ENCODE measurements around the gene CENPA.

CENPA gene

GRCh38 chr2:26763019-26763418 lies 22.8 kb upstream of the CENPA start:
- Histone ChIP-seq H3K4me3 (ENCODE audit: low read length) (no peak overlapping the region), H3K9ac (ENCODE audit: low read depth, low read length) (no peak overlapping the region), H3K27me3 (ENCODE audit: insufficient read depth, low read length) (no peaks in the 10 kb centered on the region; the same call in 1 of the 2 replicates), H3K36me3 (ENCODE audit: insufficient read depth, low read length) (no peaks in the 10 kb centered on the region), H3K27ac (ENCODE audit: low read depth, low read length) (no peak overlapping the region), H3K9me3 (ENCODE audit: insufficient read depth, low read depth, low read length) (no peaks in the 10 kb centered on the region), H3K4me1 (ENCODE audit: insufficient read depth, low read length) (peaks cover 10% of the 10 kb centered on the region)
- 95% methylated on average over 10 of the region's 10 CpGs for WGBS

DNA sequence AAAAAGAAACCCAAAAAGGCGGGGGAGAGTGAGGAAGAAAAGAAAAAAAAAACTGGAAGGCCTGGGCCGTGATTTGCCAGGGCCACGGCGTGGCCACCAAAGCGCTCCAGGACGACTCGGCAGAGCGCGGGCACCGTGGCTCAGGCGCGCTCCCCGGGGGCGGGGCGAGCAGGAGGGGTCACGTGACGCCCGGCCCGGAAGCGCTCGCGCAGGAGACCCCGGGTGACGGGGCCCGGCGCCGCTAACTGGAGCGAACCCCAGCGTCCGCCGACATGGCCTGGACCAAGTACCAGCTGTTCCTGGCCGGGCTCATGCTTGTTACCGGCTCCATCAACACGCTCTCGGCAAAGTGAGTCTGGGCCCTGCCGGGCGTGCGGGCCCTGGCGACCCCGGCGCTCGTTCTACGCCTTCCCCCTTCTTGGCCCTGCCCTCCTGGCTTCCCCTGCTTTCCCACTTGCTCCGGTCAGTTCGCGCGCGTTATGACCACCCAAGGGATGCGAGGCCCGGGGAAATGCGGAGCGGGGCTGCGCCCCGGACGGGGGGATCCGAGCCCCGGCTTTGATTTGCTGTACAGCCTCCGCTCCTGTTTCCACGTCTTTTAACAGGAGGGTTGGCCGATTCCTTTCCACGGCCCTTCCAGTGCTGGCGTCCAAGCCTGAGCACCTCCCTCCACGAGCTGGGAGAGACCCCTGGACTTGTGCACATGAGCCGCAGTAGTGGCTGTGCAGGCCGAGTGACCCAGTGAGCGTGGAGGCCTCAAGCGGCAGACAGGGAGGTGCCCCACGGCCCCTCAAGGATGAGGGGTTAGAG lies 21.6 kb upstream of the CENPA start, which contains the start of gene SLC35F6:
Gene SLC35F6, plus strand, starts transcription at position 207 of the 810 bp plus-strand sequence. Its CDS starts 66 bp downstream, at position 273.
- peak within 1 kb of the TSS; percentile 97 for H3K4me3 ChIP-seq (ENCODE audit: low read length)
- H3K36me3 ChIP-seq (ENCODE audit: insufficient read depth, low read length), result no peaks in the 10 kb centered on the region
- H3K27me3 ChIP-seq (ENCODE audit: insufficient read depth, low read length), result no peaks in the 10 kb centered on the region; the same call in 1 of the 2 replicates
- H3K4me1 ChIP-seq (ENCODE audit: insufficient read depth, low read length), result peaks cover 4% of the 10 kb centered on the region; the same call in 1 of the 2 replicates
- H3K27ac ChIP-seq (ENCODE audit: low read depth, low read length), result no peak within 1 kb of the TSS
- no peaks in the 10 kb centered on the region for H3K9me3 ChIP-seq (ENCODE audit: insufficient read depth, low read depth, low read length)
- 3% methylated on average over 68 of the region's 68 CpGs for WGBS
- H3K9ac ChIP-seq (ENCODE audit: low read depth, low read length), result peak within 1 kb of the TSS; percentile 80

DNA sequence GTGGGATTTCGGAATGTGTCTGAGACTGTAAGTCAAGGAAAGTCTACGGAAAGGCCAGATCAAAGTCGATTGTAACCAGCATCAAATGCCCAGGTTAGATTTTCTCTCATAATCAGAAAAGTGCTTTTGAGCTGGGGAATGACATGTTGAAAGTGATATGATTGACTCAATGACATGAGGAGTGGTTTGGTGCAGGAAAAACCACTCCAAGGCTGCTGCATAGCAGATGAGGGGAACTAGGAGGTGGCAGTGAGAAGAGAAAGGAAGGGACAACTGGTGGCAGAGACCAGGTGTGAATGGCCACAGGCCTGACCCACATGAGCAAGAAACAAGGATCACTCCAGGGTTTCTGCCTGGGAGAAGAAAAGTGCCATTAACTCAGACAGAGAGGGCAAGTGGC lies 20.9 kb upstream of the CENPA start:
- Histone ChIP-seq H3K27me3 (ENCODE audit: insufficient read depth, low read length) (no peaks in the 10 kb centered on the region; the same call in 1 of the 2 replicates), H3K36me3 (ENCODE audit: insufficient read depth, low read length) (no peaks in the 10 kb centered on the region), H3K4me3 (ENCODE audit: low read length) (peak overlapping the region; percentile 97), H3K9me3 (ENCODE audit: insufficient read depth, low read depth, low read length) (no peaks in the 10 kb centered on the region), H3K9ac (ENCODE audit: low read depth, low read length) (peak overlapping the region; percentile 80), H3K27ac (ENCODE audit: low read depth, low read length) (no peak overlapping the region), H3K4me1 (ENCODE audit: insufficient read depth, low read length) (peaks cover 9% of the 10 kb centered on the region; the same call in 1 of the 2 replicates)
- WGBS, result 44% methylated on average over 3 of the region's 3 CpGs

DNA sequence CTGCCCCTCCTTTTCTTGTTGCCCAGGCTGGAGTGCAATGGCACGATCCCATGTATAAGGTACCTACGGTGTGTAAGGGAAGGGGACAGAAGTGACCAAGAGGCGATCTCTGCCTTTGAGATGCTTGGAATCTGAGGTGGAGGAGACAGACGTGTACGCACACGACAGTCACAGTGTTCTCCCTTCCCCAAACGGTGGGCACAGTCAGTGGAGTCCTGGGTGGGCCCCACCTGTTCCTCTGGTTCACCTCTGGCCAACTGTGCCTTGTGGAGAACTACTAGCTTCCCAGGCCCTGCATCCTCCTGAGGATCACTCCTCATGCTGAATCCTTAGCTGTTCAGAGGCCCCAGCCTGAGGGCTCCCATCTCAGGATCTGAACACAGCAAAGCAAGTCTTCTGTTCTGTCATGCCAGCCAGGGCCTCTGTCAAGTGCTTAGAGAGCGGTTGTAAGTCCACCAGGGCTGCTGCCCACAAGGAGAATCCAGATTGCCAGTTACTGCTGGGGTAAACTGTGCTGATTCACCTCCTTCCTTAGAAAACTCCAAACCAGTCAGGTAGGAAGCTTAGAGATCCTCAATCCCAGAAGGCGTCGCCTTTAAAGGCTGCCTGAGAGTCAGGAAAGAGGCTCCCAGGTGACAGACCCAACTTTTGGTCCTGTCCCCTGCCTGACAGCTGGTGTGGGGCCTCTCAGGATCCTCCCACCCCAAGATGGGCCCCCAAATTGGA lies 20.2 kb upstream of the CENPA start:
- Histone ChIP-seq H3K4me1 (ENCODE audit: insufficient read depth, low read length) (peaks cover 9% of the 10 kb centered on the region; the same call in 1 of the 2 replicates), H3K27ac (ENCODE audit: low read depth, low read length) (no peak overlapping the region), H3K36me3 (ENCODE audit: insufficient read depth, low read length) (no peaks in the 10 kb centered on the region), H3K9ac (ENCODE audit: low read depth, low read length) (0 out of 2 replicates have a peak overlapping the region, but pooled peaks have one; percentile 11), H3K9me3 (ENCODE audit: insufficient read depth, low read depth, low read length) (no peaks in the 10 kb centered on the region), H3K27me3 (ENCODE audit: insufficient read depth, low read length) (no peaks in the 10 kb centered on the region; the same call in 1 of the 2 replicates), H3K4me3 (ENCODE audit: low read length) (no peak overlapping the region)
- WGBS, result 92% methylated on average over 10 of the region's 10 CpGs

DNA sequence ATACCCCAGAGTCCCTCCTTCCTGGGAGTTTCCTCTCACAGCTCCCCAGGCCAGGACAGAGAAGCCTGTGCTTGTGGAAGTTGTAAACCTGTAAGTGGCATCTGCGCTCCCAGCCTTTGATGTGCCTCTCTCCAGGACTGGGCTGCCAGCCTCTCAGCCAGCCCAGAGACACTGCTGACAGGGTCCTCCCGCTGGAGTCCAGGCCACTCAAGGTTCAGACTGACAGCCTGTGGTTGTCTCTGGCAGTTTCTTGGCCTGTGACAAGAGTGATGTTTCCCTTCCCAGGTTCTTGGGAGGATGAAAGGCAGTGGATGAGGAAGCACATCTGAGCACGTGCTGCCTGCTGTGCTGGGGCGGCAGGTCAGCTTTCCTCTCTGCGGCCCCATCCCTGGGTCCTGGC lies 18.7 kb upstream of the CENPA start:
- Histone ChIP-seq H3K9ac (ENCODE audit: low read depth, low read length) (no peak overlapping the region), H3K27ac (ENCODE audit: low read depth, low read length) (no peak overlapping the region; the same call in 1 of the 2 replicates), H3K4me1 (ENCODE audit: insufficient read depth, low read length) (peaks cover 9% of the 10 kb centered on the region; the same call in 1 of the 2 replicates), H3K9me3 (ENCODE audit: insufficient read depth, low read depth, low read length) (no peaks in the 10 kb centered on the region), H3K36me3 (ENCODE audit: insufficient read depth, low read length) (0 out of 2 replicates have a peak, but pooled peaks cover 2% of the 10 kb centered on the region), H3K27me3 (ENCODE audit: insufficient read depth, low read length) (no peaks in the 10 kb centered on the region; the same call in 1 of the 2 replicates), H3K4me3 (ENCODE audit: low read length) (no peak overlapping the region)
- 42% methylated on average over 5 of the region's 5 CpGs for WGBS

GRCh38 chr2:26767894-26768487 lies 17.9 kb upstream of the CENPA start:
- Histone ChIP-seq H3K27ac (ENCODE audit: low read depth, low read length) (no peak overlapping the region), H3K27me3 (ENCODE audit: insufficient read depth, low read length) (no peaks in the 10 kb centered on the region; the same call in 1 of the 2 replicates), H3K4me3 (ENCODE audit: low read length) (no peak overlapping the region), H3K4me1 (ENCODE audit: insufficient read depth, low read length) (peaks cover 9% of the 10 kb centered on the region; the same call in 1 of the 2 replicates), H3K36me3 (ENCODE audit: insufficient read depth, low read length) (0 out of 2 replicates have a peak, but pooled peaks cover 2% of the 10 kb centered on the region), H3K9me3 (ENCODE audit: insufficient read depth, low read depth, low read length) (no peaks in the 10 kb centered on the region), H3K9ac (ENCODE audit: low read depth, low read length) (no peak overlapping the region)
- 94% methylated on average over 5 of the region's 5 CpGs for WGBS

GRCh38 chr2:26768759-26769088 lies 17.1 kb upstream of the CENPA start:
- WGBS, result 96% methylated on average over 3 of the region's 3 CpGs
- H3K4me1 ChIP-seq (ENCODE audit: insufficient read depth, low read length), result peaks cover 9% of the 10 kb centered on the region; the same call in 1 of the 2 replicates
- H3K9ac ChIP-seq (ENCODE audit: low read depth, low read length), result no peak overlapping the region
- H3K27me3 ChIP-seq (ENCODE audit: insufficient read depth, low read length), result no peaks in the 10 kb centered on the region; the same call in 1 of the 2 replicates
- H3K27ac ChIP-seq (ENCODE audit: low read depth, low read length), result no peak overlapping the region
- no peaks in the 10 kb centered on the region for H3K9me3 ChIP-seq (ENCODE audit: insufficient read depth, low read depth, low read length)
- 0 out of 2 replicates have a peak, but pooled peaks cover 2% of the 10 kb centered on the region for H3K36me3 ChIP-seq (ENCODE audit: insufficient read depth, low read length)
- H3K4me3 ChIP-seq (ENCODE audit: low read length), result no peak overlapping the region

GRCh38 chr2:26769089-26769761 lies 16.6 kb upstream of the CENPA start:
- H3K9ac ChIP-seq (ENCODE audit: low read depth, low read length), result no peak overlapping the region
- H3K27me3 ChIP-seq (ENCODE audit: insufficient read depth, low read length), result no peaks in the 10 kb centered on the region; the same call in 1 of the 2 replicates
- peaks cover 9% of the 10 kb centered on the region; the same call in 1 of the 2 replicates for H3K4me1 ChIP-seq (ENCODE audit: insufficient read depth, low read length)
- H3K27ac ChIP-seq (ENCODE audit: low read depth, low read length), result no peak overlapping the region
- WGBS, result 85% methylated on average over 14 of the region's 14 CpGs
- H3K9me3 ChIP-seq (ENCODE audit: insufficient read depth, low read depth, low read length), result no peaks in the 10 kb centered on the region
- H3K4me3 ChIP-seq (ENCODE audit: low read length), result no peak overlapping the region
- peaks cover 5% of the 10 kb centered on the region; the same call in 1 of the 2 replicates for H3K36me3 ChIP-seq (ENCODE audit: insufficient read depth, low read length)

- H3K9me3 ChIP-seq (ENCODE audit: insufficient read depth, low read depth, low read length), result no peaks in the 10 kb centered on the region
- H3K27me3 ChIP-seq (ENCODE audit: insufficient read depth, low read length), result no peaks in the 10 kb centered on the region
- H3K27ac ChIP-seq (ENCODE audit: low read depth, low read length), result no peak overlapping the region
- WGBS, result 85% methylated on average over 6 of the region's 6 CpGs
- no peak overlapping the region for H3K4me3 ChIP-seq (ENCODE audit: low read length)
- peaks cover 9% of the 10 kb centered on the region; the same call in 1 of the 2 replicates for H3K4me1 ChIP-seq (ENCODE audit: insufficient read depth, low read length)
- H3K9ac ChIP-seq (ENCODE audit: low read depth, low read length), result no peak overlapping the region
- peaks cover 23% of the 10 kb centered on the region for H3K36me3 ChIP-seq (ENCODE audit: insufficient read depth, low read length)
These were observed 14.8 kb upstream of the CENPA start for GRCh38 chr2:26770986-26771586.
